ENCODE data around the gene ABCC1.
"Not testable (repeated sequence)": the region's sequence is repeated elsewhere in the genome, so short reads cannot be mapped to it uniquely, and the experiment has no call there.

The ABCC1 gene

GRCh38 chr16:16147316-16147999 is 198.0 kb downstream of the ABCC1 start:
- TF ChIP-seq CTCF (conservative IDR thresholded peaks at IDR 0.05; ENCODE audit: control insufficient read depth, insufficient read depth, low read depth, low read length): no peak
- H3K4me3 ChIP-seq (ENCODE audit: control insufficient read depth, low read depth, low read length): no peak overlapping the region
- no peak for DNase-seq (ENCODE audit: low read depth)

- not testable (repeated sequence) for H3K4me3 ChIP-seq (ENCODE audit: control insufficient read depth, low read depth, low read length); DNase-seq (ENCODE audit: low read depth)
Measured at GRCh38 chr16:16148000-16148599, 198.7 kb downstream of the ABCC1 start.

GRCh38 chr16:16148755-16149154 is 199.3 kb downstream of the ABCC1 start:
- TF ChIP-seq CTCF (conservative IDR thresholded peaks at IDR 0.05; ENCODE audit: control insufficient read depth, insufficient read depth, low read depth, low read length): no peak
- H3K4me3 ChIP-seq (ENCODE audit: control insufficient read depth, low read depth, low read length): no peak overlapping the region
- DNase-seq (ENCODE audit: low read depth): no peak

GRCh38 chr16:16149710-16150116 is 200.3 kb downstream of the ABCC1 start:
- TF ChIP-seq CTCF (conservative IDR thresholded peaks at IDR 0.05; ENCODE audit: control insufficient read depth, insufficient read depth, low read depth, low read length): no peak
- no peak for DNase-seq (ENCODE audit: low read depth)
- no peak overlapping the region for H3K4me3 ChIP-seq (ENCODE audit: control insufficient read depth, low read depth, low read length)

GRCh38 chr16:16150117-16150877 is 200.9 kb downstream of the ABCC1 start:
- TF ChIP-seq CTCF (conservative IDR thresholded peaks at IDR 0.05; ENCODE audit: control insufficient read depth, insufficient read depth, low read depth, low read length): no peak
- H3K4me3 ChIP-seq (ENCODE audit: control insufficient read depth, low read depth, low read length): no peak overlapping the region
- peak; percentile 54 for DNase-seq (ENCODE audit: low read depth)

GRCh38 chr16:16150878-16151152 is 201.4 kb downstream of the ABCC1 start:
- no peak overlapping the region for H3K4me3 ChIP-seq (ENCODE audit: control insufficient read depth, low read depth, low read length)
- TF ChIP-seq CTCF (conservative IDR thresholded peaks at IDR 0.05; ENCODE audit: control insufficient read depth, insufficient read depth, low read depth, low read length): no peak
- no peak for DNase-seq (ENCODE audit: low read depth)

GRCh38 chr16:16151315-16151714 is 201.9 kb downstream of the ABCC1 start:
- no peak for TF ChIP-seq CTCF (conservative IDR thresholded peaks at IDR 0.05; ENCODE audit: control insufficient read depth, insufficient read depth, low read depth, low read length)
- DNase-seq (ENCODE audit: low read depth): peak; percentile 32
- H3K4me3 ChIP-seq (ENCODE audit: control insufficient read depth, low read depth, low read length): no peak overlapping the region

- not testable (repeated sequence) for H3K4me3 ChIP-seq (ENCODE audit: control insufficient read depth, low read depth, low read length); DNase-seq (ENCODE audit: low read depth)
Measured at GRCh38 chr16:16153000-16153399, 203.6 kb downstream of the ABCC1 start.
